ENCODE measurements around the gene NEIL3. TPM values are rescaled to one million over a fixed set of nuclear protein-coding genes. Genes with fewer than 3 reads are reported as not detected.

Gene NEIL3
- polyA plus RNA-seq, 1 donor (not counting 4 experiments of a cell fraction or from before 2014, with no cell fraction given), result 7.6 TPM

DNA sequence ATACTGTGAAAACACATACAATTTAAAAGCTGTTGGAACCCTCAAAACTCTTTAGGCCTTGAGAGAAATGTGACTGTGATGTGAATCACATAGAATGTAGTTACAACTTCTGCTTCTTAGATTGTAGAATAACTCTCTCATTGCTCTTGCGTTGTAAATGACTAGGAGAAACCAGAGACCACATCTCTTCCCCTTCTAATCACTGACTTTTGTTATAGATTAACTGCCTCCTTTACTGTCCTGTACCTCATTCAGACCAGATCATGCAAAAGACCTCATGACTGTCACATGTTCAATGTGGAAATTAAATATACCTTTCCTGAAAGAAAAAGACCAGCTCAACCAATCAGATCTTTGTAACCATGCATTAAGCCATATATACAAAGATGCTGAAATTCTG is 43.2 kb upstream of the NEIL3 start:
- Histone ChIP-seq H3K4me3 (ENCODE audit: control insufficient read depth in 2 of 3, extremely low read depth in 1 of 3, insufficient read depth in 2 of 3, low read depth in 1 of 3, low read length in 3 of 3) (no peak overlapping the region), H3K9ac (ENCODE audit: control insufficient read depth, extremely low read depth, insufficient read depth, low read length) (no peak overlapping the region), H3K27me3 (ENCODE audit: control insufficient read depth, extremely low read depth, insufficient read depth, low read length) (no peaks in the 10 kb centered on the region), H3K9me1 (ENCODE audit: control insufficient read depth, extremely low read depth, insufficient read depth, low read length) (no peaks in the 10 kb centered on the region), H3K4me2 (ENCODE audit: control insufficient read depth, extremely low read depth, insufficient read depth, low read depth, low read length) (no peak overlapping the region), H2AFZ (ENCODE audit: control insufficient read depth, low read length) (no peak overlapping the region), H3K4me1 (ENCODE audit: control insufficient read depth, extremely low read depth, insufficient read depth, low read length) (no peaks in the 10 kb centered on the region), H3K9me3 (ENCODE audit: control insufficient read depth, low read depth, low read length) (no peaks in the 10 kb centered on the region), H3K27ac (ENCODE audit: control insufficient read depth, insufficient read depth, low read length) (no peak overlapping the region), H3K36me3 (ENCODE audit: control insufficient read depth in 2 of 2, extremely low read depth in 1 of 2, insufficient read depth in 2 of 2, low read length in 2 of 2) (no peaks in the 10 kb centered on the region), H3K79me2 (ENCODE audit: control insufficient read depth, insufficient read depth, low read length) (no peaks in the 10 kb centered on the region), H4K20me1 (ENCODE audit: control insufficient read depth, extremely low read depth, insufficient read depth, low read length) (no peaks in the 10 kb centered on the region)
- TF ChIP-seq EZH2 (IDR thresholded peaks at IDR 0.05; ENCODE audit: low read length), result no peak
- TF ChIP-seq CTCF (optimal IDR thresholded peaks at IDR 0.05 in 1 of 3, IDR thresholded peaks at IDR 0.05 in 1 of 3, conservative IDR thresholded peaks at IDR 0.05 in 1 of 3; ENCODE audit: extremely low read depth in 1 of 3, insufficient read depth in 2 of 3, low read length in 3 of 3), result no peak
- DNase-seq (ENCODE audit: low read depth, low spot score) (no peak), FAIRE-seq (no peak)
- dilution Hi-C loops (cut with MboI; ENCODE audit: extremely low pct_ligation_motif_present, low sequenced_read_pairs), result no loop called here

DNA sequence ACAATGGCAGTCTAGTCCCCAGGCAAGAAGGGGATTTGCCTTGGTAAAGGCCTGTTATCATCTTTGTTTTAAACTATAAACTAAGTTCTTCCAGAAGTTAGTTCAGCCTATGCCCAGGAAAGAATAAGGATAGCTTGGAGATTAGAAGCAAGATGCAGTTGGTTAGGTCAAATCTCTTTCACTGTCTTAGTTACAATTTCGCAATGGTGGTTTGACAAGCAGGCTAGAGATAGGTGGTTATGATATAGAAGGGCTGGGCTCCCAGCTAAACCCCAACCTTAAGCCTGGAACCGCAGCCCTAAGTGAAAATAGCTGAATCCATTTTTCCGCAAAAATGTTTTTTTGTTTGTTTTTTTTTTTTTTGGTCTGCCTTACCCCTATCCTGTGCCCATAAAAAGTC is 41.8 kb upstream of the NEIL3 start:
- dilution Hi-C loops (cut with MboI; ENCODE audit: extremely low pct_ligation_motif_present, low sequenced_read_pairs), result no loop called here
- no peaks in the 10 kb centered on the region for H3K9me3 ChIP-seq (ENCODE audit: control insufficient read depth, low read depth, low read length)
- no peak overlapping the region for H3K27ac ChIP-seq (ENCODE audit: control insufficient read depth, insufficient read depth, low read length)
- no peak overlapping the region for H3K9ac ChIP-seq (ENCODE audit: control insufficient read depth, extremely low read depth, insufficient read depth, low read length)
- TF ChIP-seq CTCF (optimal IDR thresholded peaks at IDR 0.05 in 1 of 3, IDR thresholded peaks at IDR 0.05 in 1 of 3, conservative IDR thresholded peaks at IDR 0.05 in 1 of 3; ENCODE audit: extremely low read depth in 1 of 3, insufficient read depth in 2 of 3, low read length in 3 of 3), result no peak
- no peak for TF ChIP-seq EZH2 (IDR thresholded peaks at IDR 0.05; ENCODE audit: low read length)
- no peaks in the 10 kb centered on the region for H3K36me3 ChIP-seq (ENCODE audit: control insufficient read depth in 2 of 2, extremely low read depth in 1 of 2, insufficient read depth in 2 of 2, low read length in 2 of 2)
- H3K4me2 ChIP-seq (ENCODE audit: control insufficient read depth, extremely low read depth, insufficient read depth, low read depth, low read length), result no peak overlapping the region
- no peaks in the 10 kb centered on the region for H4K20me1 ChIP-seq (ENCODE audit: control insufficient read depth, extremely low read depth, insufficient read depth, low read length)
- DNase-seq (ENCODE audit: low read depth, low spot score) (no peak), FAIRE-seq (no peak)
- no peaks in the 10 kb centered on the region for H3K4me1 ChIP-seq (ENCODE audit: control insufficient read depth, extremely low read depth, insufficient read depth, low read length)
- no peaks in the 10 kb centered on the region for H3K9me1 ChIP-seq (ENCODE audit: control insufficient read depth, extremely low read depth, insufficient read depth, low read length)
- no peak overlapping the region for H2AFZ ChIP-seq (ENCODE audit: control insufficient read depth, low read length)
- H3K4me3 ChIP-seq (ENCODE audit: control insufficient read depth in 2 of 3, extremely low read depth in 1 of 3, insufficient read depth in 2 of 3, low read depth in 1 of 3, low read length in 3 of 3), result no peak overlapping the region
- no peaks in the 10 kb centered on the region for H3K79me2 ChIP-seq (ENCODE audit: control insufficient read depth, insufficient read depth, low read length)
- H3K27me3 ChIP-seq (ENCODE audit: control insufficient read depth, extremely low read depth, insufficient read depth, low read length), result no peaks in the 10 kb centered on the region

Data from keratinocyte (primary cell).